Breast epithelium (tissue), 4 donors: Measurements from ENCODE around the gene HNRNPDL. TPM values are rescaled to one million over a fixed set of nuclear protein-coding genes. Genes with fewer than 3 reads are reported as not detected.

Experiments used
- DNase-seq, 2 donors: peaks; one replicate each; pipeline ENCODE4 v3.0.0-alpha.2; 2019; ENCODE audit warnings: low spot score in 2 of 2
- H3K27ac ChIP-seq, 2 donors: fragments of 200-600 bp; sonication (generic) in 1 of 2; one replicate each; pipeline ENCODE4 v1.5.1; 2016 to 2019; ENCODE audit warnings: mild to moderate bottlenecking in 1 of 2
- H3K27me3 ChIP-seq, 2 donors: fragments of 200-600 bp; sonication (generic) in 1 of 2; one replicate each; pipeline versions ENCODE4 v1.5.1 to v1.6.0; 2017 to 2019; ENCODE audit warnings: control low read depth in 1 of 2, mild to moderate bottlenecking in 1 of 2
- H3K36me3 ChIP-seq: fragments of 200-600 bp; one replicate; pipeline ENCODE4 v1.5.1; 2019
- H3K4me1 ChIP-seq, 2 donors: fragments of 200-600 bp; sonication (generic); one replicate each; pipeline ENCODE4 v1.5.1; 2016 to 2019; ENCODE audit warnings: control low read depth in 1 of 2
- H3K4me3 ChIP-seq, 3 donors: fragments of 200-600 bp; sonication (generic); 1 replicate in 2 of 3; 2 replicates in 1 of 3; pipeline ENCODE4 v1.5.1; 2016 to 2019; ENCODE audit warnings: mild to moderate bottlenecking in 3 of 3, moderate library complexity in 2 of 3
- H3K9me3 ChIP-seq, 2 donors: fragments of 200-600 bp; sonication (generic) in 1 of 2; one replicate each; pipeline ENCODE4 v1.5.1; 2016 to 2019; ENCODE audit warnings: control low read depth in 1 of 2
- POLR2A ChIP-seq: fragments of 450-650 bp; IDR thresholded peaks from one replicate; pipeline ENCODE4 v1.6.1; 2016; ENCODE audit warnings: antibody characterized with exemption, mild to moderate bottlenecking, moderate library complexity
- POLR2AphosphoS5 ChIP-seq, 3 donors: sonication (generic); formaldehyde crosslinking; IDR thresholded peaks; one replicate each; pipeline ENCODE4 v1.6.1; 2017; ENCODE audit warnings: antibody characterized with exemption in 3 of 3
- intact Hi-C: fragments of 100-400 bp; cut with DNase I; formaldehyde crosslinking; loops from one replicate; pipeline ENCODE4 v1.15.1; 2023; ENCODE audit warnings: low total_unique reads
- total RNA-seq, 3 donors: library from RNA; depleted of rRNA; stranded (reverse); fragments of >200 nt; gene quantifications; one replicate each; pipeline ENCODE4 v1.1.0, GENCODE V29; 2016
- TF ChIP-seq, protein P1 (sequence below), 3 donors: fragments of 450-650 bp; IDR thresholded peaks; one replicate each; pipeline ENCODE4 v1.5.1; 2016 to 2017; ENCODE audit warnings: antibody characterized with exemption in 3 of 3, mild to moderate bottlenecking in 3 of 3, moderate library complexity in 3 of 3

Gene HNRNPDL
- total RNA-seq, 3 donors from 2014 or later, result 116 to 253 (median 211) TPM

DNA sequence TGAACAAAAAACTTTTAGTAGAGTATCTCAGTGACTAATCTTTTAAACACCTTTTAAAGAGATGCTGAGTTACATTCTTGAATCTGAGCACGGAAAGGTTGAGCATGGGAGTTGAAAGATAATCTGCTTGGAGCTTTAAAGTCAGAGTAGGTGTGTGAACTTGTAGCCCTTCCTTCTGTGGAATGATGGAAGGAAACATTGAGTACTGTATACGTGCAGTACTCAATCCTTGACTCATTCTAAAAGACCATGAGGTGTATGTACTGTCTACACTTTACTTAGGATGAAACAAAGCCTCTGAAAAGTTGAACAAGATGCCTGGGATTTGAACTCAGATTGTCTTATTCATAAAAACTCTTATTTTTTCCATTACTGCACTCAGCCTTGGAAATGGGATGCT lies 3.5 kb upstream of the HNRNPDL start:
- Histone ChIP-seq H3K27me3 (no peaks in the 10 kb centered on the region), H3K27ac (no peak overlapping the region), H3K36me3 (no peaks in the 10 kb centered on the region), H3K4me3 (no peak overlapping the region), H3K4me1 (peaks cover 0 to 3% of the 10 kb centered on the region in 2 donors), H3K9me3 (no peaks in the 10 kb centered on the region)
- TF ChIP-seq, protein P1, sequence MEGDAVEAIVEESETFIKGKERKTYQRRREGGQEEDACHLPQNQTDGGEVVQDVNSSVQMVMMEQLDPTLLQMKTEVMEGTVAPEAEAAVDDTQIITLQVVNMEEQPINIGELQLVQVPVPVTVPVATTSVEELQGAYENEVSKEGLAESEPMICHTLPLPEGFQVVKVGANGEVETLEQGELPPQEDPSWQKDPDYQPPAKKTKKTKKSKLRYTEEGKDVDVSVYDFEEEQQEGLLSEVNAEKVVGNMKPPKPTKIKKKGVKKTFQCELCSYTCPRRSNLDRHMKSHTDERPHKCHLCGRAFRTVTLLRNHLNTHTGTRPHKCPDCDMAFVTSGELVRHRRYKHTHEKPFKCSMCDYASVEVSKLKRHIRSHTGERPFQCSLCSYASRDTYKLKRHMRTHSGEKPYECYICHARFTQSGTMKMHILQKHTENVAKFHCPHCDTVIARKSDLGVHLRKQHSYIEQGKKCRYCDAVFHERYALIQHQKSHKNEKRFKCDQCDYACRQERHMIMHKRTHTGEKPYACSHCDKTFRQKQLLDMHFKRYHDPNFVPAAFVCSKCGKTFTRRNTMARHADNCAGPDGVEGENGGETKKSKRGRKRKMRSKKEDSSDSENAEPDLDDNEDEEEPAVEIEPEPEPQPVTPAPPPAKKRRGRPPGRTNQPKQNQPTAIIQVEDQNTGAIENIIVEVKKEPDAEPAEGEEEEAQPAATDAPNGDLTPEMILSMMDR (IDR thresholded peaks at IDR 0.05), result no peak
- no peak for TF ChIP-seq POLR2A
- TF ChIP-seq POLR2AphosphoS5 (IDR thresholded peaks at IDR 0.05), result no peak
- intact Hi-C loops, result no loop called here
- DNase-seq, result no peak

DNA sequence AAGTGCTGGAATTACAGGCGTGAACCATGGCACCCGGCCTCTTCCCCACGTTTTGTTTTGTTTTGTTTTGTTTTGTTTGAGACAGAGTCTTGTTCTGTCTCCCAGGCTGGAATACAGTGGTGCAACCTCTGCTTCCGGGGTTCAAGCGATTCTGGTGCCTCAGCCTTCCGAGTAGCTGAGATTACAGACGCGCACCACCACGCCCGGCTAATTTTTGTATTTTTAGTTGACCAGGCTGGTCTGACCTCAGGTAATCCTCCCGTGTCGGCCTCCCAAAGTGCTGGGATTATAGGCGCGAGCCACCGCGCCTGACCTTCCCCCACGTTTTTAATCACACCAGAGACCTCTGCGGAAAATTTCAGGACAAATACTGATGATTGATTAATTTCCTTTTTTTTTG lies 2.3 kb upstream of the HNRNPDL start:
- peaks cover 0 to 3% of the 10 kb centered on the region in 2 donors for H3K4me1 ChIP-seq
- no peak overlapping the region for H3K27ac ChIP-seq
- H3K36me3 ChIP-seq, result no peaks in the 10 kb centered on the region
- no peaks in the 10 kb centered on the region for H3K9me3 ChIP-seq
- H3K27me3 ChIP-seq, result no peaks in the 10 kb centered on the region
- TF ChIP-seq, protein P1 (IDR thresholded peaks at IDR 0.05), result no peak
- no peak for TF ChIP-seq POLR2A
- no peak for TF ChIP-seq POLR2AphosphoS5 (IDR thresholded peaks at IDR 0.05)
- intact Hi-C loops, result no loop called here
- no peak for DNase-seq
- no peak overlapping the region for H3K4me3 ChIP-seq

DNA sequence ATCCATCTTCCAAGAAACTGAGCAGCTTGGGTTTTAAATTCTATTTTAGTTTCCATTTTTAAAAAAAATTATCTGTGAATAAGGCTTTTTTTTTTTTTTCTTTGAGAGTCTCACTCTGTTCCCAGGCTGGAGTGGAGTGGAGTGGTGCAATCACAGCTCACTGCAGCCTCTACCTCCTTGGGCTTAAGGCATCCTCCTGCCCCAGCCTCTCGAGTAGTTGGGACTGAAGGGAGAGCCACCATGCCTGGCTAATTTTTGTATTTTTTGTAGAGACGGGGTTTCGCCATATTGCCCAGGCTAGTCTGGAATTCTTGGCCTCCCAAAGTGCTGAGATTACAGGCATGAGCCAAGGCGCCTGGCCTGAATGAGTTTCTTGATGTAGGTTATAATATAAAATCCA lies 1.6 kb upstream of the HNRNPDL start:
- intact Hi-C loops, result no loop called here
- DNase-seq, result no peak
- peaks cover 0 to 3% of the 10 kb centered on the region in 2 donors for H3K4me1 ChIP-seq
- peak overlapping the region in 1 of 3 donors; percentile 96 for H3K4me3 ChIP-seq
- no peak for TF ChIP-seq POLR2A
- no peak for TF ChIP-seq POLR2AphosphoS5 (IDR thresholded peaks at IDR 0.05)
- TF ChIP-seq, protein P1 (IDR thresholded peaks at IDR 0.05), result no peak
- no peaks in the 10 kb centered on the region for H3K9me3 ChIP-seq
- no peak overlapping the region for H3K27ac ChIP-seq
- no peaks in the 10 kb centered on the region for H3K27me3 ChIP-seq
- H3K36me3 ChIP-seq, result no peaks in the 10 kb centered on the region

DNA sequence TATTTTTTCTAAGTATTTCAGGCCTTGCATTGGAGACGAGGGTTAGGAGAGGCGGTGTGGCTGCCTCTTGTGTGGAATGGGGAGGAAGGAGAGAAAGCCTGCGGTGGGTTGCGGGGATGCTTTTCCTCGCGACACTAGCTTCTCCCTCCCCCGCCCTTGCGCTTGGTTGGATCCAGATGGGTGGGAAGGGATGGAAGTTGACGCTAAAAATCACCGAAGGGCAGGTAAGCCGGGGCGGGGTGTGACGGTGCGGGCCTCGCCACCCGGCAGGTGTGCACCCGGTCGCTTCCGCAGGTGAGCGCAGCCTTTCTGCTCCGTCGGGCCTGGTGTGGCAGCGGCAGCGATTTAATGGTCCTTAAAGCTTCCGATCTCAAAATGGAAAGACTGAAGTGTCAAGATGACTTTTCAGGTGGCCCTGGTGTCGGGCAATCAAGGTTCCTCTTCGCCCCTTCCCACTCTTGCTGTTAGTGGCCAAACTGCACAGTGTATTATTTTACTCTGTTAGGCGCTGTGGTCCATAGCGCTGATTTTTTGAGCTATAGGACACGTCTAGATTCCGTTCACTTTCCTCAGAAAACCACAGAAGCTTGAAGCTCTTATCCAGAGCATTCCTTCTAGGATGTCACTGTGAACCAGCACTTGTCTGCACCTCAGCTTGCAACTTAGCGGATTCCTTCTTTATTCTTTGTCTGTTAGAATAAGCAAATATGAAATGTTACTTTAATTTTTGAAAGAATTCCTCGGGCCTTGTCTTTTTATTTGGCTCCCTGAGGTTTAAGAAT lies 893 bp upstream of the HNRNPDL start:
- DNase-seq, result peak in 1 of 2 donors; percentile 29
- Histone ChIP-seq H3K36me3 (no peaks in the 10 kb centered on the region), H3K27ac (peak overlapping the region; percentile 94 to 99), H3K4me3 (peak overlapping the region; percentile 71 to 97 (median 96)), H3K9me3 (no peaks in the 10 kb centered on the region), H3K27me3 (no peaks in the 10 kb centered on the region), H3K4me1 (peaks cover 0 to 3% of the 10 kb centered on the region in 2 donors)
- intact Hi-C loops, result no loop called here
- TF ChIP-seq, protein P1 (IDR thresholded peaks at IDR 0.05), result no peak
- no peak for TF ChIP-seq POLR2AphosphoS5 (IDR thresholded peaks at IDR 0.05)
- TF ChIP-seq POLR2A, result no peak

DNA sequence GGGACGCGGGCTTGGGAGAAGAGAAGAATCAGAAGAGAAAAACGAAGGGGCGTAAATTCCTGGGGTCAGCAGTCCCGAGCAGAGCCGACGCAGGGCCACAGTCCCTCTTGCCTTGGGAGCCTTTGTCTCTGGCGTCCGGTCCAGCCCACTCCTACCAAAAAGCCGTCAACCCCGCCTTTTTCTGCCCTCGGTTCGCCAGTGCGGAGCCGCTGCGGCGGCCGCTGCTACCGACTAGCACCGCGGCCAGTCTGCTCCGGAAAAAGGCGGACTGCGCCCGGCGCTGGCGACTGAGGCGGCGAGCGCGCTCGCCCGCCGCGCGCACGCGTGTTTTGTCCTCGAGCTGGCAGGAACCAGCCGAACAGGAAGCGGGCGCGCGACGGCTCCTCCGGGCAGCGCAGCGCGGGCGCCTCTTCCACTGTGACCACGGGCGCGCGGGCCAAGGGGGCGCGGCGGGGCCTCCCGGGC lies 502 bp downstream of the HNRNPDL start:
- Histone ChIP-seq H3K27me3 (no peaks in the 10 kb centered on the region), H3K36me3 (no peaks in the 10 kb centered on the region), H3K4me3 (peak overlapping the region; percentile 71 to 97 (median 96)), H3K4me1 (peaks cover 0 to 3% of the 10 kb centered on the region in 2 donors), H3K27ac (peak overlapping the region; percentile 94 to 99), H3K9me3 (no peaks in the 10 kb centered on the region)
- peak; percentile 53 to 57 for DNase-seq
- no peak for TF ChIP-seq POLR2AphosphoS5 (IDR thresholded peaks at IDR 0.05)
- TF ChIP-seq, protein P1 (IDR thresholded peaks at IDR 0.05), result peak in 1 of 3 donors; percentile 0
- intact Hi-C loops, result loop anchor here (1.0 kb wide), 1 partner anchor 55 kb away; no protein-coding TSS in a partner anchor
